ENCODE data around the gene ITPKB. TPM values are rescaled to one million over a fixed set of nuclear protein-coding genes. Genes with fewer than 3 reads are reported as not detected.

Gene ITPKB
- total and polyA plus RNA-seq, 2 experiments from 2014 or later, result 0.31 to 5.2 TPM

- no peaks in the 10 kb centered on the region for H3K79me2 ChIP-seq (replicated peaks; ENCODE audit: insufficient read depth)
- no peak for ATAC-seq
- H3K9me3 Mint-ChIP-seq, result no peaks in the 10 kb centered on the region; the same call in 2 of the 3 replicates
- H3K4me2 ChIP-seq, result no peak overlapping the region
- peaks cover 3% of the 10 kb centered on the region for H3K27me3 Mint-ChIP-seq (ENCODE audit: insufficient read depth, low read depth, poor library complexity)
- H3K4me1 ChIP-seq (ENCODE audit: insufficient read depth), result no peaks in the 10 kb centered on the region; the same call in 1 of the 2 replicates
- no peak overlapping the region for H2AFZ ChIP-seq
- no peak overlapping the region for H3K27ac ChIP-seq (ENCODE audit: low read depth)
- no peaks in the 10 kb centered on the region for H4K20me1 ChIP-seq (replicated peaks; ENCODE audit: insufficient read depth)
- H3K4me3 Mint-ChIP-seq, result no peak overlapping the region
- no peaks in the 10 kb centered on the region for H3K36me3 ChIP-seq (ENCODE audit: insufficient read depth)
- DNase-seq (ENCODE audit: low spot score), result no peak
- no peaks in the 10 kb centered on the region for H3K27me3 ChIP-seq (ENCODE audit: insufficient read depth)
- H3K9me2 ChIP-seq (ENCODE audit: insufficient read depth), result no peaks in the 10 kb centered on the region
- TF ChIP-seq EZH2 (IDR thresholded peaks at IDR 0.05; ENCODE audit: low read depth, unreplicated experiment) (no peak), ZNF114 (CRISPR knock-in tag; IDR thresholded peaks at IDR 0.05) (no peak), POLR2AphosphoS5 (IDR thresholded peaks at IDR 0.05; ENCODE audit: low read depth) (no peak), ZNF331 (CRISPR knock-in tag; IDR thresholded peaks at IDR 0.05; ENCODE audit: low read depth) (no peak), JUNB (IDR thresholded peaks at IDR 0.05; ENCODE audit: unreplicated experiment) (no peak), STAT1 (IDR thresholded peaks at IDR 0.05; ENCODE audit: unreplicated experiment) (no peak), REST (IDR thresholded peaks at IDR 0.05; ENCODE audit: unreplicated experiment) (no peak), ETS1 (IDR thresholded peaks at IDR 0.05) (no peak), ZNF462 (CRISPR knock-in tag; IDR thresholded peaks at IDR 0.05) (no peak), CTCF (conservative IDR thresholded peaks at IDR 0.05; ENCODE audit: low read depth in 2 of 2) (no peak), EZH2phosphoT487 (IDR thresholded peaks at IDR 0.05; ENCODE audit: unreplicated experiment) (no peak), NANOG (IDR thresholded peaks at IDR 0.05; ENCODE audit: borderline replicate concordance) (no peak), CREB1 (CRISPR knock-in tag; IDR thresholded peaks at IDR 0.05; ENCODE audit: low read depth) (no peak)
- H3K36me3 Mint-ChIP-seq (ENCODE audit: low read depth), result no peaks in the 10 kb centered on the region
- H3F3A ChIP-seq (replicated peaks; ENCODE audit: low read depth), result no peaks in the 10 kb centered on the region
- H3K4me1 Mint-ChIP-seq, result peaks cover 15% of the 10 kb centered on the region
- no peak overlapping the region for H3K4me3 ChIP-seq
- H3K27ac Mint-ChIP-seq, result no peak overlapping the region
Measured at GRCh38 chr1:226717256-226717909, 21.7 kb downstream of the ITPKB start.

Measured in GM23338 (cell line).